Type B pancreatic cell (in vitro differentiated cells): ENCODE measurements around the gene FGD6. TPM values are rescaled to one million over a fixed set of nuclear protein-coding genes. Genes with fewer than 3 reads are reported as not detected.

Source experiments
- DNase-seq: peaks from one replicate; pipeline ENCODE4 v3.0.0; 2021; ENCODE audit warnings: mixed read lengths; ENCODE audit not compliant: unreplicated experiment; ENCODE audit errors: extremely low spot score
- H3K27ac Mint-ChIP-seq: 2 replicates; pipeline ENCODE4 v1.8.0; 2021; ENCODE audit warnings: mild to moderate bottlenecking, mixed read lengths
- H3K27me3 Mint-ChIP-seq: 2 replicates; pipeline ENCODE4 v1.8.0; 2021; ENCODE audit warnings: mixed read lengths
- H3K36me3 Mint-ChIP-seq: 2 replicates; pipeline ENCODE4 v1.8.0; 2021; ENCODE audit warnings: mixed read lengths
- H3K4me1 Mint-ChIP-seq: one replicate; pipeline ENCODE4 v1.8.0; 2021; ENCODE audit warnings: mixed read lengths; ENCODE audit not compliant: unreplicated experiment
- H3K4me3 Mint-ChIP-seq: 2 replicates; pipeline ENCODE4 v1.8.0; 2021; ENCODE audit warnings: mild to moderate bottlenecking, mixed read lengths
- H3K9me3 Mint-ChIP-seq: 2 replicates; pipeline ENCODE4 v1.8.0; 2021; ENCODE audit warnings: mixed read lengths
- total RNA-seq: library from RNA; stranded (reverse); gene quantifications from 2 replicates; pipeline ENCODE4 v1.2.1, GENCODE V29; 2021; ENCODE audit warnings: low replicate concordance
- TF ChIP-seq, protein P1 (sequence below): fragments of 200-600 bp; sonication (generic); conservative IDR thresholded peaks from 2 replicates; pipeline ENCODE4 v1.5.0; 2021; ENCODE audit warnings: antibody characterized with exemption, mild to moderate bottlenecking

The FGD6 gene
- total RNA-seq, 1 donor from 2014 or later, result 27.5 TPM

DNA sequence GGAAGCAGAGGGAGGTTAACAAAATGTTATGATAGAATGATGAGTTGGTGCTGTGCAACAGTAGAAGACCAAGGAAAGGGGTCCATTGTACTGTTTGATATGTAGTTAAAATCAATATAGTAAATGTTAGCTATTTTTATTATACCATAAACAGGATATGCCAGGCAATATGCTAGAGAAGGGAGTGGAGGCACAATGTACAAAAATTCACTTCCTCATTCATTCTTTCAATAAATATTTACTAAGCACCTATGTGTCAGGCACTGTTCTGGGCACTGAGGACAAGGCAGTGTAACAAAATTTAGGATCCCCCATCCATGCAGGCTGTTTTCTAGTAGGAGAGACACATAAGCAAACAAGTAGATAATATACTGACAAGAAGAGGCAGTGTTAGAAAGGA lies 25.0 kb downstream of the FGD6 start:
- TF ChIP-seq, protein P1, sequence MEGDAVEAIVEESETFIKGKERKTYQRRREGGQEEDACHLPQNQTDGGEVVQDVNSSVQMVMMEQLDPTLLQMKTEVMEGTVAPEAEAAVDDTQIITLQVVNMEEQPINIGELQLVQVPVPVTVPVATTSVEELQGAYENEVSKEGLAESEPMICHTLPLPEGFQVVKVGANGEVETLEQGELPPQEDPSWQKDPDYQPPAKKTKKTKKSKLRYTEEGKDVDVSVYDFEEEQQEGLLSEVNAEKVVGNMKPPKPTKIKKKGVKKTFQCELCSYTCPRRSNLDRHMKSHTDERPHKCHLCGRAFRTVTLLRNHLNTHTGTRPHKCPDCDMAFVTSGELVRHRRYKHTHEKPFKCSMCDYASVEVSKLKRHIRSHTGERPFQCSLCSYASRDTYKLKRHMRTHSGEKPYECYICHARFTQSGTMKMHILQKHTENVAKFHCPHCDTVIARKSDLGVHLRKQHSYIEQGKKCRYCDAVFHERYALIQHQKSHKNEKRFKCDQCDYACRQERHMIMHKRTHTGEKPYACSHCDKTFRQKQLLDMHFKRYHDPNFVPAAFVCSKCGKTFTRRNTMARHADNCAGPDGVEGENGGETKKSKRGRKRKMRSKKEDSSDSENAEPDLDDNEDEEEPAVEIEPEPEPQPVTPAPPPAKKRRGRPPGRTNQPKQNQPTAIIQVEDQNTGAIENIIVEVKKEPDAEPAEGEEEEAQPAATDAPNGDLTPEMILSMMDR, result no peak
- Mint-ChIP-seq H3K27ac (no peak overlapping the region), H3K4me3 (no peak overlapping the region), H3K4me1 (peaks cover 5% of the 10 kb centered on the region), H3K36me3 (peaks cover 12% of the 10 kb centered on the region), H3K9me3 (no peaks in the 10 kb centered on the region), H3K27me3 (no peaks in the 10 kb centered on the region)
- no peak for DNase-seq

DNA sequence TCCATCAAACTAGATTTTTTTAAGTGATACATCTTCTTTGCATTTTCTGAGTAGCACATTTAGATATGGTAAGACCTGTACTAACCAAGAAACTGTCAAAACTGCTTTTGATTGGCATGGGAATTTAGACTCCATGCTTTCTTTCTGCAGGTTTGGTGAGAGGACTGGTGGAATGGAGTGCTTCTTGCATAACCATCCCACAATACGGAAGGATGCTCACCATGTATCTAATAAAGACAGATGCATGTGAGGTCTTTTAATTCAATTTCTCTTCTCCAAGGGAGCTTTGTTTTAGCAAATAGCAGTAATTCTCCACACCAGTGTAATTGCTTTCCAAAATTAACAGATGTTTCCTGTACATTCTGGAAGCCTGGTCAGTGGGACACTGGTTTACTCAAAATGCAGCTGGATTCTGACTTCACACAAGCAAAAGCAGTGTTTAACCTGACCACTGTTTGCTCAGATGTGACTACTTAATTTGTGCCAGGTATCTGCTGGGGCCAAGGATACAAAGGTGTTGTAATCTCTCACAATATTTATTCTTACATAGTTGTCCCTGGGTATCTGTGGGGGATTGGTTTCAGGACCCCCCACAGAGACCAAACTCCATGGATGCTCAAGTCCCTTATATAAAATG lies 26.1 kb downstream of the FGD6 start:
- Mint-ChIP-seq H3K27ac (no peak overlapping the region), H3K4me1 (peaks cover 5% of the 10 kb centered on the region), H3K4me3 (no peak overlapping the region), H3K36me3 (peaks cover 15% of the 10 kb centered on the region), H3K27me3 (no peaks in the 10 kb centered on the region), H3K9me3 (no peaks in the 10 kb centered on the region)
- TF ChIP-seq, protein P1, result no peak
- no peak for DNase-seq

DNA sequence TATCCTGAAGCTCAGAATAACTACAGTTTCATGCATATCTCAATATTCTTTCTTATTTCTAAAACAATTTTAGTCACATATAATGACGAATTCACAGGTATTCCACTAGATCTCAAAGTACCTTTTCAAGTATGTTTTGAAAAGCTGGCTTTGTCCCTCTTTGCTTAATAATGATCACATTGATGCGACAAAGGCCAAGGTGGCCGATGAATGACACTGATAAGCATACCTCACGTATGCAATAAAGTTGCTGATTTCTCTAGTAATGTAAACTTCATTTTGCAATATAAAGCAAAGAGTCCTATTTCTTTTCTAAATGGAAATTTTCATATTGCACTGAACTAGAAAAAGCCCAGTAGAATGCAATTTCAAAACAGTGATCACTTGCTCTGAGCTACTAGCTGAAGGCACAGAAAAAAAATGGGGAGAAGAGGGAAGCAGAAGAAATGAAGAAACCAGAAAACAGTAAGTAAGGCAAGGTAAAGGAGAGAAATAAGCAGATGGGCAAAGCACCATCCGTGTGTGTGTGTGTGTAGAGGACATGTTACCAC lies 29.3 kb downstream of the FGD6 start:
- H3K36me3 Mint-ChIP-seq, result peaks cover 20% of the 10 kb centered on the region
- peak overlapping the region; percentile 5 for H3K4me3 Mint-ChIP-seq
- H3K27ac Mint-ChIP-seq, result no peak overlapping the region

DNA sequence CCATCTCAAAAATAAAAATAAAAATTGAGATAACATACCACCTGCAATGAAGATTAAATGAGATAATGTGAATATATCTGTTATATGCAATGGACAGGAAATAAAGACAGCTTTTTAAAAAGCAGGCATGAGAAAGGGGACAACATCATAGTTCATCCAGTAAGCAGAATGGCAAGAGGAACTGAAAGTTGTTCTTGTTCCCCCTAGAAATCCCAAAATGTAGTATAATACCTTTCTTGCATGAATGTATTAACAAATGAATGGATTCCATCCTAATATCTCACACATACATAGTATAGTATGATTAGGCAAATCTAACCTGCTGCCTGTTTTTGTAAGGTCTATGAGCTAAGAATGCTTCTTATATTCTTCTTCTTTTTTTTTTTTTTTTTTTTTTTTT lies 31.4 kb downstream of the FGD6 start:
- Mint-ChIP-seq H3K4me1 (peaks cover 13% of the 10 kb centered on the region), H3K36me3 (peaks cover 13% of the 10 kb centered on the region), H3K27me3 (no peaks in the 10 kb centered on the region), H3K9me3 (no peaks in the 10 kb centered on the region), H3K27ac (no peak overlapping the region), H3K4me3 (no peak overlapping the region)
- TF ChIP-seq, protein P1, result no peak
- DNase-seq, result no peak

More for the DNA sequence above, 29.3 kb downstream of the FGD6 start:
- TF ChIP-seq, protein P1, result no peak
- Mint-ChIP-seq H3K27me3 (no peaks in the 10 kb centered on the region), H3K4me1 (peaks cover 13% of the 10 kb centered on the region), H3K9me3 (no peaks in the 10 kb centered on the region)
- no peak for DNase-seq

DNA sequence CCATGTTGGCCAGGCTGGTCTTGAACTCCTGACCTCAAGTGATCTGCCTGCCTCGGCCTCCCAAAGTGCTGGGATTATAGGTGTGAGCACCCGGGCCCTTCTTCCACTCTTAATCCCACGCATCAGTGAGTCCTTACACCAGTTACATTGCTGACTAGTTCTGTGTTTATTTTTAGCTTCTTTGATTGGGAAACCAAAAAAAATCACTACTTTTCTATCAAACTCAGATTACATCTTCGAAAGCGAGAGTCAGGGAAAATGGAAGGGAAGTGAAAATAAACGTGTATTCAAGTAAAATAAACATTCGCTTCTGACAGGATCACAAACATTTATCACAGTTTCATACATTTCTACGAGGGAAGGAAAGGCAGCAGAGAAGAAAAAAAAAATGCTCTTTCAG lies 32.2 kb downstream of the FGD6 start:
- Mint-ChIP-seq H3K27ac (no peak overlapping the region), H3K36me3 (peaks cover 13% of the 10 kb centered on the region), H3K4me1 (peaks cover 13% of the 10 kb centered on the region), H3K9me3 (no peaks in the 10 kb centered on the region), H3K4me3 (no peak overlapping the region), H3K27me3 (no peaks in the 10 kb centered on the region)
- no peak for DNase-seq
- TF ChIP-seq, protein P1, result no peak
